NCI-H2196 treated with DMSO at 0.1 percent for 48 hours (cell line): ENCODE measurements around the gene SVIL.
"Not testable (repeated sequence)": the region's sequence is repeated elsewhere in the genome, so short reads cannot be mapped to it uniquely, and the experiment has no call there.

ENCODE experiments used
- DNase-seq: peaks from one replicate; lab custom pipeline; 2025; ENCODE audit not compliant: unreplicated experiment; lab: John Stamatoyannopoulos, UW

SVIL gene

DNA sequence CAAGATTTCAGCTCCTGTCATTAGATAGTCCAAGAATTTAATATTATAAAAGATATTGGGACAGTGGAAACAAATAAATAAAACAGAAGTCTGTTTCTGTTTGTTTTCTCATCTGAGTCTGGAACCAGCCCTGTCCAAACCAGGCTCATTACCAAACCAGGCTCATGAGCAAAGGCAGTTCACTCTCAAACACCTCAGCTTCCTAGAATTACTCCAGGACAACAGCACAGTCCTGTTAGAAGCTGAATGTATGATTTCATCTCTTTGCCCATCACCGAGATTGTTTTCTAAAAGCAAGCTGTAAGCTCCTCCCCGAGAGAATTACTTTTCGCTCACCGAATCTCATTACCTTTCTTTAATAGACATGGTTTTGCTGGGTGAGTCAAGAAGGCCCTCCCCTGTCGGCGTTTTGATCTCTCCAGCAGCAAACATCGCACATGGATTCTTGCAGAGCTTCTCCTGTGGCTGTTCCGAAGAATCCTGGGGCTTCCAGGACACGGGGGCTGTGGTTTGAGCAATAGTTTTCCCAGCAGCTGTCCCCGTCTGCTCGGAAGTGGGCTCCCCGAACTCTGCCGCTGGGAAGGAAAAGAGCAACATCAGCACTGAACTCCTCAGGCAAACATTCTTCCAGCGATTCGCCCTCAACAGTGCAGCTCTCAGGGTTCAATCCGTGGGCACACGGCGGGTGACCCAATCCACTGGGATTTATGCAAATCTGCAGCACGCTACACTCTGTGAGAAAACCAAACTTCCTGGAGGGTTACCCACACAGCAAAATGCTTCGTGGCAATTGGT is 112.5 kb downstream of the SVIL start:
- DNase-seq, result no peak

GRCh38 chr10:29519659-29520058 is 115.1 kb downstream of the SVIL start:
- DNase-seq, result no peak

- no peak for DNase-seq
These were observed 117.3 kb downstream of the SVIL start for GRCh38 chr10:29517352-29517923.

DNA sequence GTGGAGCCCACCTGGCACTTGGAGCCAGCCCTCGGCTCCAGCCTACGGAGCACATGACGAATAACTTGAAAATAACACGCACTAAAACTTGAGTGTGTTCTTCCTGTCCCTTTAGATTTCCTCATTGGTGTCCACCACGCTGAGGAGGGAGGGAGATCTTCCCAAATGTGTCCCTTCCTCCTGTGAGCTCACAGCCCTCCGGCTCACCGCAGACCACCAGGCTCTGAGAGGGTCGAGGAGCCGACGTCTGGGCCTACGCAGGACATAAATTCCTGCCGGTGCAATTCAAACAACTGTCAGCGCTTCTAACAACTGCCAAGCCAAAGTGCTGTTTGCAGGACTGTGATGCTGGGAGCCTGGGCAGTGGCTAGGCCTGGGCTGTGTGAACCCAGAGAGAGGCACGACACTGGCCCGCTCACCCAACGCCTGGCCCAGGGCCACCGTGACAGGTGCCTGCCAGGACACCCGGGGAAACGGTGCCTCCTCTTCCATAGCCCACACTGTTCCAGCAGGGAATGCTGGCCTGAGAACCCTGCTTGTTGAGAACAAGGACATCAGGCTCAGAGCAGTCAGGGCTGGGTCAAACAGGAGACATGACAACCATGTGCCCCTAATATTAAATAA is 118.3 kb downstream of the SVIL start:
- not testable (repeated sequence) for DNase-seq

DNA sequence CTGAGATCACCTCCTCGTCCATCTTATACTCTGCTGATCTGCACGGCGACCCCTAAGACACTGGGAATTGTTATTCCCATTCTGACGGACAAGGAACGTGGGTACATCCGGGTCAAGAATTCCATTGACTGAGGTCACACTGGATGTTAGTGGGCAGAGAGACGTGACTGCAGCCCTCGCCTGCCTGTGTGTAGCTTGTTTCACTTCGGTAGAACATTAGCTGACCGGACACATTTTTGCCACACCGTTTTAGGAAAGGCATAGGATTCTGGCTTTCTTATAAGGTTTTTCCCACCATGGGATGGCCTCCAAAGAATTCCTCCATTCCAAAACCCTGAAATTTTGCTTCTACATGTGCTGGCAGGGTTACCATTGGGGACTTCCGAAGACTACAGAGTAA is 118.9 kb downstream of the SVIL start:
- DNase-seq, result not testable (repeated sequence)

DNA sequence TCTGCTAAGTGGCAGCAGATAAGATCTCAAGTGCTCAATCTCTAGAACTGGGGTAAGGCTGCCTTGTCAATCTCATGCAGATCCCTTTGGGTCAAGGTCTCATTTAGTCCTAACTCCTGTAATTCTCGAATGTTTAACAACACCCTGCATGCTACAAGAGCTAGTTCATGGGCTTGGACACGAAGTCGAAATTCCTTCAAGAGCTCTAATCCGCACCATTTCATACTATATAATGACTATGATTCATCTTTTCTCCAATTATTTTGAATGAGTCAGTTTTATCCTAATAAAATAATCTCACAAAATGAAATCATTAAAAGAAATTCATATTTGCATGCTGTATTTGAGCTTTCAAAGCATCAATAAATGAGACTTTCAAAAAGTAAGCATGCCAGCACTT is 119.7 kb downstream of the SVIL start:
- DNase-seq, result not testable (repeated sequence)

DNA sequence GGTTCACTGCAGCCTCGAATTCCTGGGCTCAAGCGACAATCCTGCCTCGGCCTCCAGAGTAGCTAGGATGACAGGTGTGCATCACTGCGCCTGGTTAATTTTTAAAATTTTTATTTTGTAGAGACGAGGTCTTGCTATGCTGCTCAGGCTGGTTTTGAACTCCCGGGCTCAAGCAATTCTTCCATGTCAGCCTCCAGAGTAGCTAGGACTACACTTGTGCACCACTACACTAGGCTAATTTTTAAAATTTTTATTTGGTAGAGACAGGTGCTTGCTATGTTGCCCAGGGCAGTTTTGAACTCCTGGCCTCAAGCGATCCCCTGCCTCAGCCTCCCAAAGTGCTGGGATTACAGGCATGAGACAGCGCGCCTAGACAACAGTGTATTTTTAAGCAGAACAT is 120.5 kb downstream of the SVIL start:
- no peak for DNase-seq

DNA sequence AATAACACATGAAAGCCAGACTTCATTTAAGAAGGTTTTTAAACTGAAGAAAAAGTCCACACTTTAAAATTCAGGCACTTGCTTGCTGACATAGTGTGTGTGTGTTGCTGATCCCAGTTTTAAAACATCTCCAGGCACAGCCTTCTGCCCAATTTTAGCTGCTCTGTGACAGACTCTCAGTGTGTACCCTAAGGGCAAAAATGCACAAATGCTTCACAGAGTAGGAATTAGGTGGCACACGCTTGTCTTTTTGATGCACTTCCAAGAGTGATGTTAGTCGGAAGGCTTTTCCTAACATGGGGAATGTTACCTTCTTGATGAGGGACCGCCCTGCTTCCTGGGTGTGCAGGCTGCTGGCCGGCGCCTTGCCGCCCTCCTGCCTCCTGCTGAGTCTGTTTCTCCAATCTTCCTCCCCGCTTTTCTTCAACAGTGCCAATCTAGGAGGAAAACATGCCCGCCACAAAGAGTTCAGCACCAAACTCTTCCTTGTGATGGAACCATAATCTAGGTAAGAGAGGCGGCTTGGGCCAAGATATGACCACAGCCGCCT is 122.3 kb downstream of the SVIL start:
- no peak for DNase-seq

DNA sequence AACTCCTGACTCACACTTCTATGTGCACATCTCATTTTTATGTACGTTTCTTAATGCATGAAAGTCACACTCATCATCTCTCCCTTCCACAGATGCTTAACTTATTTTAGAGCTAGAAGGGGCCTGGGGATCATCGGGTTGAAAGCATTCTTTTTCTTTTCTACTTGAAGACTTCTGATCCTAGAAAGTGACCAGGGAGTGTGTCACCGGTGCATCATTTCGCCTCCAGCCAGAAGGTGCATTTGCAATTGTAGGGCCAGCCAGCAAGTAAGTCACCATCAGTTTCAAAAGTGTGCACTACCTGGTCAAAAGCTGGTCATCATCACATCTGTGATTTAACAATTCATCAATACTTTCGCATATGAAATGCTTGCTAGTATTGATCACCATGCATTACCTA is 123.0 kb downstream of the SVIL start:
- not testable (repeated sequence) for DNase-seq

GRCh38 chr10:29510483-29511157 is 124.2 kb downstream of the SVIL start:
- not testable (repeated sequence) for DNase-seq

DNA sequence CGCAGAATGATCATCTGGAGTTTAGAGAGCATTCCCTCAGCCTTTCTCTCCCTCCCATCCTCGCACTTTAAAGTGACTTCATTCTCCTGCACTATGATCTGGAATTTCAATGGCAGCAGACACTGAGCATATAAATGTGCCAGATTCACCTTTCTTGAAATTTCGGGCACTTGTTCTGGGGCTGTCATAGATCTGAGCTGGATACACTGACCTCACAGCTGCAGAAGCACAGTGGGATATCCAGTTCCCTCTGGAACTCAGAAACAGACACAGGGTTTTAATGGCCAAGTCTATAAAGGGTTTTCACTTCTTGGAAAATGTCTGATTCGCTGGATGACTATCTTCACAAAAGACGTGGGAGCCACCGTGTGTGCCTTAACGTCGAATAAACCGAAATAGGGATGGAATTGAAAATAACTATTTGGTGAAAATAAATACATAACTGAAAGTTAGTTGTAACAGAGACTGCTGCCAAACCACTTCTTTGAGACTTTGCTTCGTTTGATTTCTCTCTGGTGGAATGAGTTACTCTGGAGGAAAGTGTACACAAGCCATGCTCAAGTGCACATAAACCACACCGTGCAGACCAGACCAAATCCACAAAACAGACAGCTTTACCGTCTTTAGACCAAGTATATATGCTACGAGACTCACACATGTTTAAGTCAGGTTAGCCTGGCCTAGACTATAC is 126.1 kb downstream of the SVIL start:
- DNase-seq, result no peak

- not testable (repeated sequence) for DNase-seq
These were observed 127.0 kb downstream of the SVIL start for GRCh38 chr10:29507750-29508149.

DNA sequence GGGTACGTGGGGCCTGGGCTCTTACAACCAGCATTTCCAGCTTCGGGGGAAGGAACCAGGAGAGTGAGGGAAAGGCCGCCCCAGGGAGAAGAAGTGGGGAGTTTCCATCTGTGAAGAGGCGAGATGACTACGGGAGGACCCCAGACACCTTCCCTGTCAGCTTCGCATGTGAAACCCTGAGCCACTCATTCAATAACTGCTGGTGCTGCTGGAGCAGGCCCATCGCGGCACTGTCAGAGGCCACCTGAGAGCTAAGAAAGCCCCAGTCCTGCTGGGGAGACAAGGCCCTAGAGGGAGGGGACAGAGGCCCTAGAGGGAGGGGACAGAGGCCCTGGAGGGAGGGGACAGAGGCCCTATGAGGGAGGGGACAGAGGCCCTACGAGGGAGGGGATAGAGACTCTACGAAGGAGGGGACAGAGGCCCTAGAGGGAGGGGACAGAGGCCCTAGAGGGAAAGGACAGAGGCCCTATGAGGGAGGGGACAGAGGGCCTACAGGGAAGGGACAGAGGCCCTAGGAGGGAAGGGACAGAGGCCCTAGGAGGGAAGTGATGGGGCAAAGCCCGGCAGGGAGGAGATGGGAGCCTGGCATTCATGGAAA is 128.3 kb downstream of the SVIL start:
- DNase-seq, result not testable (repeated sequence)

- no peak for DNase-seq
These were observed 132.4 kb downstream of the SVIL start for GRCh38 chr10:29502351-29502750.

- DNase-seq, result no peak
These were observed 133.1 kb downstream of the SVIL start for GRCh38 chr10:29501692-29502091.

DNA sequence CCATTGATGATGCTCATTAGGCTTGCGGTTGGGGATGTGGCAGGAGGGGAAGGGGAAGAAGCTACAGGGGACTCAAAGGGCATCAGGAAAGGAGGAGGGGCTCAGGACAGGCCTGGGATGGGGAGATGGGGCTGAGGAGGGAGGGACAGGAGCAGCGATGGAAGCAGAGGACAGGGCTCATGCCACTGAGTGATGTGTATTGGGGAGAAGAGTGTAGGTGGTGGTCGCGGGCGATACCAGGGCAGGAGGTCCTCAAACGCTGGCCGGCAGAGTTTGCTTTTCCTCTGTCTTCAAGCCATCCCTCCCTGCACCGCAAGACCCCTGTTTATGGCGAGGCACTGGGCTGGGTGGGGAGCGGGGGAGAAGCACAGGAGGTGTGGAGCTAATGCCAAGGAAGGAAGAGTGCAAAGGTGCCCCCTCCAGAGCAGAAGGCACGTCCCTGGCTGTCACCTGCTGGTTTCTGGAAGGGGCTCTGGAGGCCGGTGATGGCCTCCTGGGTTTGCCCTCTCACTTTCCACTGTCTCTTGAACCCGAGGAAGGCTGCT is 134.7 kb downstream of the SVIL start:
- no peak for DNase-seq

DNA sequence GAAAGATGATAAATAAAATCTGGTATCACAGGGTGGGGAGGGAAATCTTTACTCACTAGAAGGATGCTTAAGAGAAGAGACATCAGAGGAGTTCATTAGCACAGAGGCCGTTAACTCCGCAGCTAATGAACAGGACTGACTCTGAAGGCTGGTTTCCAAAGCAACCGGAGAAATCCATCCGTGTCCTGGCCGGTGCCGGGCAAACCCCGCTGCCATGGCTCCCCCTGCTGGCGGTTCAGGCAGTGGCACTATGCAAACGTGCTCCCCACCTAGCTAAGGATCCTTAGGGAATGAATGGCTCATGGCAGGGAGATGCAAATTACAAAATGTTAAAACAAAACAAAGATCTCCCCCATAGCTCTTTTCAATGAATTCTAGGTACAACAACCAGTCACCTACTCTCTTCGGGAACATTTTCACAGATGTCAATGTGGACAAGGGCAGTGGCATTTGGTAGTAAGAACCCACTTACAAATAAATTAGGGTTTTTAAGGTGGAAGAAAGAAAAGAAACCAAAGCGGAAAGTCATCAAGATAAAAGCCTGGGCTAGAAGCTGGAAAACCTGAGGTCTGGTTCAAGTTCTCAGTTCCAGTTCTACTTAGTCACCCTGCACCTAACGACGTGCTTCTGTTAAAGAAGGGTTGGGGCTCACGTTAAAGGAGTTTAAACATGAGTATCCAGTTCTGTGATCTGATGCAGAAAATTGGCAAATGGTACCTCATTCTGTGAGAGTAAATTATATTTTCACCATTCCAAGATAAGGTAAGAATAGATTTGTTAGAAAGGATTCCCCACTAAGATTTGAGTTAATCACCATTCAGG is 138.2 kb downstream of the SVIL start:
- no peak for DNase-seq

DNA sequence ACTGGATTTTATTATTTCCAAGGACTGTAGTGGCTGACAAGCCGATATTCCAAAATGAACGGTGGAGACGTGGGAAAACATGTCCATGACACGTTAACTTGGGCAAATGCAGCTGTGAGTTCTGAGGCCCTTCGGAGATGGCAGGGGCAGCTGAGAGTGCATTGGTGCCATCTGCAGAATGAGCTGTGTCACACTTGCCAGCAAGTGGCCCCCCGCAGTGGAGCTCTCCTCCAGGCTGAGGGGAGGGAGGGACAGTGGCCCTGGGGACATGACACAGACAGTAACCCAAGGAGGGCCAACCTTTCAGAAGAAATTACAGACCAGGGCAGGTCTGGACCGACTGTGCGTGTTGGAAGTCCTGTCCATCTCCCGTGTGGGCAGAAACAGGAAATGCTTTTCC is 139.4 kb downstream of the SVIL start:
- no peak for DNase-seq

- DNase-seq, result no peak
These were observed 141.1 kb downstream of the SVIL start for GRCh38 chr10:29493697-29494096.
